HG02623 (cell line): Measurements from ENCODE around the gene STXBP2.

ENCODE experiments used
- ATAC-seq: cut with Tn5 transposase; IDR thresholded peaks from one replicate; pipeline ENCODE4 v1.9.1; 2021; ENCODE audit warnings: moderate library complexity; ENCODE audit not compliant: unreplicated experiment

STXBP2 gene

GRCh38 chr19:7612282-7613274, 24.3 kb upstream of the STXBP2 start:
- no peak for ATAC-seq

- ATAC-seq: no peak
Measured at GRCh38 chr19:7614859-7615741, 21.8 kb upstream of the STXBP2 start.

GRCh38 chr19:7617172-7617571, 19.7 kb upstream of the STXBP2 start:
- ATAC-seq: no peak

DNA sequence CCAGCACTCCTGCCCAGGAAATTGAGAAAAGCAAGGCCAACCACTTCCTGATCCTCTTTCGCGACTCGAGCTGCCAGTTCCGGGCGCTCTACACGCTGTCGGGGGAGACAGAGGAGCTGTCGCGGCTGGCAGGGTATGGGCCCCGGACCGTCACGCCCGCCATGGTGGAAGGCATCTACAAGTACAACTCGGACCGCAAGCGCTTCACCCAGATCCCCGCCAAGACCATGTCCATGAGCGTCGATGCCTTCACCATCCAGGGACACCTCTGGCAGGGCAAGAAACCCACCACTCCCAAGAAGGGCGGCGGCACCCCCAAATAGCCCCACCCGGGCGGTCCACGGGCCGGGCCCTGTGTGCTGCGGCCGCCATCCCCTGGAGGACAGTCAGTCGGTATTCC, 19.2 kb upstream of the STXBP2 start:
- ATAC-seq: no peak

GRCh38 chr19:7618348-7618747, 18.6 kb upstream of the STXBP2 start:
- ATAC-seq: no peak

- no peak for ATAC-seq
Measured at GRCh38 chr19:7618771-7619510, 18.0 kb upstream of the STXBP2 start.

- no peak for ATAC-seq
Measured at GRCh38 chr19:7619671-7620441, 17.1 kb upstream of the STXBP2 start.

DNA sequence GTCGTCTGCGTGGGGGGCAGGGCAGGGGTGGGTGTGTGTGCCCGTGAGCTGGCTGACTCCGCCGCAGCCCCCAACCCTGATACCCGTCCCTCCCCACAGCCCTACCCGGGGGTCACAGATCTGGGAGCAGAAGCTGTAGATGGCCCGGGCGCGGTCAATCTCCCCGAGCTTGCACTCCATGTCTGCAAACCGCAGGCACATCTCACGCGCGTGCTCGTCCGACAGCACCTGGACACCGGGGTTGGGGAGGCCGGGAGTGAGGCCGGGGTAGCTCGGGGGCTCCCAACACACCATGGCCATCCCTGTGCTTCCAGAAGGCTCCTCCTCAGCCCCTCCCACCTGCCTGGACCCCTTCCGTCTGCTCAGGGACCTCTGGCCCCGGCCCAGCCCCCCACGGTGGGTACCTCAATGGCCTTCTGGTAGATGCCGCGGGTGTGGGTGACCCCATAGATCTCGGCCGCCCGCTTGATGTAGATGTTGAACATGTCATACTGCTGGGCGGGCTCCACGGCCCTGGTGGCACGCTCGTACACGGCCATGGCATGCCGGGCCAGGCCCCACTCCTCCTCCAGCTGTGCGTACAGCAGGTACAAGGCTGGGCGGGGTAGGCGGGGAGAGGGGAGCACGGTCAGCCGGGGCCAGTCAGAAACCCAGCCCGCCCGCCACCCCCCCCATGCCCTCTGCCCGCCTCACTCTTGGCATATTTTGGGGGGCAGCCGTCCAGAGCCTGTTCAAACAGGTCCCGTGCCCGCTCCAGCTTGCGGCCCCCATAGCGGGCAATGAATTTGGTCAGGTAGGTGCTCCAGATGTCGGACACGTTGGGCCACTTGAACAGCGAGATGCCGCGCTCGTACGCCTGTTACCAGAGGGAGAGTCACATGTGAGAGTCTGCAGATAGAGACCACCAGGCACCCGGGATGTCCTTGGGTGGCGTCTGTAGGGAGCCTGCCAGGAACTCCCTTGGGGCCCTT, 16.2 kb upstream of the STXBP2 start:
- no peak for ATAC-seq

DNA sequence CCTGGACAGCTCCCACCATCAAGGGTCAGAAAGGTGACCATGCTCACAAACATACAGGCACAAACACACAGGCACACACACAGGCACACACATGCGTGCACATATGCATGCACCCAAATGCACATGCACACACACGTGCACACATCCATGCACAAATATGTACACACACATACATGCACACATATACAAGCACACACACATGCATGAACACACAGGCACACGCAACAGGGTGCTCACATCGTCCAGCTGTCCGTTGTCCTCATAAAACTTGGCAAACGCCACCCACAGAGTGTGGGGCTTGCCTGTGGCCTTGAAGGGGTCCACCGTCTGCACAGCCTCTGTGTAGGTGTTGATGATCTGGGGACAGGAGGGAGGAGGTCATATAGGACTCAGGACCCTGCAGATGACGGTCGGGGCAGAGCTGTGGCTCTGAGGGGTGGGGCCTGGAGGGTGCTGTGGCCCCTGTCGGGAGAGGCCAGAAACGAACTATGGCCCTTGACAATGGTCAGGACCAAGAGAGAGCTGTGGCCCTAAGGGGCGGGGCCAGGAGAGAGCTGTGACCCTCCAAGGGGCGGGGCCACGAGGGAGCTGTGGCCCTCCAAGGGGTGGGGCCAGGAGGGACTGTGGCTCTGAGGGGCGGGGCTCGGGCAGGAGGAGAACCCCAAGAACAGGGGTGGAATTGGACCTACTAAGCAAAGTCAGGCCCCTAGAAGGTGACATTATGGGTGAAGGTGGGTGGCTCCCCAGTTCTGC, 13.8 kb upstream of the STXBP2 start:
- no peak for ATAC-seq

DNA sequence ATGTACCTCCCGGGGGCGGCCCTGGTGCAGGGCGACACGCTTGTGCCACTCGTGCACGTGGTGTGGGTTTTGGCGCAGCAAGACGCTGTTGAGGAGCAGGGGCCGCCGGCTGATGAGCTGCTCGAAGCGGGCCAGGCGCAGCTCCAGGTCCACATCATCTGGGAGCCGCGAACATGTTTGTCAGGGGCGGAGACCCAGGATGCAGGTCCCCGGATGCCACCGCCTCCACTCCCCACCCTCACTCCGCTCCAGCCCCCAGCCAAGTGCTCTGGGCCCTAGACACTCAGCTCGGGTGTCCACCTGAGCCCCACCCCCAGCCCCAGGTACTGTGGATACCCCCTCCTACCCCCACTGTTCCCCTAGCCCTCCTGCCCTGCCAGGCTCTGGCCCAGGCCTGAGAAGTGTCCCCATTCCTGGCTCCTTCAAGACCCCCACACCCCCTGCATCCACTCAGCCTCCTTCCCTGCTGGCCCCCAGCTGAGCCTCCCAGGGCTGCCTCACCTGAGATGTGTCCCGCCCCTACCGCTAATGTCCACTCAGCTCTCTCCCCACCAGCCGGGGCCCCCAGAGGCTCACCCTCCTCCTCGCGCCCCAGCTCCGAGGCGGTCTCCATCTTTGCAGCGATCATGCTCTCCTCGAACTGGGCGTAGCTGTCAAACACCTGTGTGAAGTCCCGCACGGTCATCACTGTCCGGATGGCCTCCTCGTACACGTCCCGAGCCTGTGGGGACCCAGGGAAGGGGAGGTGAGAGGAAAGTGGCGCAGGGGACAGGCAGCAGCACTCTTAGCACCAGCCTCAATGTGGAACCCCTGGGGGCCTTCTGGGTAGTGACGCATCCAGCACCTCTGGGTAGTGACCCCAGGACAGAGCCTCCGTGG, 12.9 kb upstream of the STXBP2 start:
- no peak for ATAC-seq

DNA sequence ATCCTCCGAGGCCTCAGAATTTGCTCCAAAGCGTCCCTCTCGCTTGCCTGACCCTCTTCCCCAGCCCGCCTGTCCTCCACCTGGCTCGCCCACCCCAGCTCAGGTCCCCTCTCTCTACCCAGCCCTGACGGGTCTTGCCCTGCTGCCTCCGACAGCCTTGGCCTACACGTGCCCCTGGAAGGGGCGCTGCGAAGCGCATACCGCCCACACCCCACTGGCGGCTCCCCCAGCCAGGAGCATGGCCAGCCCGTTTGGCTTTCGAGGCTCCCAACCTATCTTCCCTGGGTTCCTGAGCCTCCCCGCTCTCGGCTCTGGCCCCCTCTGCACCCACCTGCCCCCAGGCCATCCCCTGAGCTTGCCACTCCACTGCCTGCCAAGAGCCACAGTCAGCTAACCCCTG, 12.1 kb upstream of the STXBP2 start:
- no peak for ATAC-seq

- no peak for ATAC-seq
Measured at GRCh38 chr19:7625763-7626372, 11.0 kb upstream of the STXBP2 start.

GRCh38 chr19:7627166-7627565, 9.7 kb upstream of the STXBP2 start:
- no peak for ATAC-seq

- ATAC-seq: no peak
Measured at GRCh38 chr19:7628589-7629311, 8.2 kb upstream of the STXBP2 start.

DNA sequence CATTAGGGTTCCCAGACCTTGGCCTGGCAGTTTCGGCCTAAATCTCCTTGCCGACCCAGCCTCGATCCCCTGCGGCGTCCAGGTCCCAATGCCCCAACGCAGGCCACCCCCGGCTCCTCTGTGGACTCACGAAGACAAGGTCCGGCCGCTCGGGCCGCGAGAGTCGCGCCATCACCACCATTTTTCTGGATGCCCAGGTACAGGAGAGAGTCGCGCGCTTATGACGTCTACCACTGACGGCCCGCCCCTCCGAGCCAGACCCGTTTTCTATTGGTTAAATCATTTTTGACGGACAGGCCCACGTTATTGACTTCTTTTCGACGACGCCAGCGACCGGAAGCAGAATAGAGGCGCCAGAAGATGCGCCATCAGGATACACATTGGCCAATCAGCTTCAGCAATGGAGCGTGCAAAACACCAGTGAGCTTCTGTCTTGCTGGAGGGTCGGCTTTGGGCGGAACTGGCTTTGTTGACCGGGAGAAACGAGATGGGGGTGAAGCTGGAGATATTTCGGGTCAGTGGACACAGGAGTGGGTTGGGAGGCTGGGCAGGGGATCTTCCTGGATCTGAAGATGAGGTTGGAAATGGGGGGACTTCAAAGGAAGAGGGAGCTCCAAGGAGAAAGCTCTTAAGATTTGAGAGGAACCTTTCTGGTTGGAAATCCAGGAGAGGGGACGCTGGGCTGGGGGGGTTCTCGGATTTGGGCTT, 7.4 kb upstream of the STXBP2 start, which contains the start of the genes PET100 and XAB2:
PET100 (plus strand) TSS at position 447 of the 708 bp plus-strand sequence; CDS start at position 488, 41 bp downstream.
XAB2 (minus strand) TSS at position 199 of the 708 bp plus-strand sequence; CDS start at position 181, 18 bp downstream.
- ATAC-seq: peak; percentile 82
